Thymus (tissue), 11 donors: ENCODE results near the gene SLC17A7. TPM values are rescaled to one million over a fixed set of nuclear protein-coding genes. Genes with fewer than 3 reads are reported as not detected.
"Not testable (repeated sequence)": the region's sequence is repeated elsewhere in the genome, so short reads cannot be mapped to it uniquely, and the experiment has no call there.

Source experiments
- DNase-seq, 9 donors: peaks; one replicate each; pipeline ENCODE4 v3.0.0-alpha.2; 2013; ENCODE audit warnings: low spot score in 9 of 9, low read depth in 6 of 9, missing footprints in 1 of 9
- H3K27ac ChIP-seq, 2 donors: one replicate each; pipeline ENCODE4 v1.5.1; 2013; ENCODE audit warnings: control low read depth in 1 of 2, low read depth in 1 of 2, low read length in 1 of 2, mild to moderate bottlenecking in 1 of 2, moderate library complexity in 1 of 2
- H3K27me3 ChIP-seq, 2 donors: one replicate each; pipeline ENCODE4 v1.5.1; 2013; ENCODE audit warnings: low read length in 1 of 2; ENCODE audit not compliant: control insufficient read depth in 2 of 2, insufficient read depth in 1 of 2
- H3K36me3 ChIP-seq, 2 donors: one replicate each; pipeline ENCODE4 v1.5.1; 2013; ENCODE audit warnings: low read length in 1 of 2, mild to moderate bottlenecking in 1 of 2, moderate library complexity in 1 of 2; ENCODE audit not compliant: control insufficient read depth in 2 of 2, insufficient read depth in 2 of 2
- H3K4me1 ChIP-seq, 2 donors: one replicate each; pipeline ENCODE4 v1.5.1; 2013; ENCODE audit warnings: low read length in 2 of 2; ENCODE audit not compliant: control insufficient read depth in 2 of 2, insufficient read depth in 2 of 2
- H3K4me3 ChIP-seq, 2 donors: one replicate each; pipeline ENCODE4 v1.5.1; 2013; ENCODE audit warnings: low read length in 2 of 2, control low read depth in 1 of 2, mild to moderate bottlenecking in 1 of 2
- H3K9me3 ChIP-seq, 2 donors: one replicate each; pipeline ENCODE4 v1.5.1; 2013; ENCODE audit warnings: low read length in 1 of 2, mild to moderate bottlenecking in 1 of 2; ENCODE audit not compliant: control insufficient read depth in 2 of 2, insufficient read depth in 1 of 2
- WGBS: extraction: QIAGEN DNeasy Blood & Tissue Kit; methylation state at CpG from one replicate; pipeline ENCODE4 v1.1.7; 2013; 5-methylcytosine and 5-hydroxymethylcytosine counted together
- polyA plus RNA-seq: library from polyadenylated mRNA; stranded (reverse); fragments of 200-250 nt; gene quantifications from one replicate; pipeline ENCODE4 v1.2.3, GENCODE V29; 2013
- total RNA-seq: library from RNA; stranded (reverse); fragments of 120-200 nt; gene quantifications from one replicate; pipeline ENCODE4 v1.2.4, GENCODE V29; 2013
- donor health status: healthy.

The SLC17A7 gene
- total and polyA plus RNA-seq, 2 donors = under 0.01 to 0.57 TPM

- DNase-seq = no peak
- Histone ChIP-seq H3K4me3 (no peak overlapping the region), H3K27ac (no peak overlapping the region), H3K27me3 (no peaks in the 10 kb centered on the region), H3K4me1 (peaks cover 0 to 4% of the 10 kb centered on the region in 2 donors), H3K9me3 (no peaks in the 10 kb centered on the region), H3K36me3 (peaks cover 40 to 58% of the 10 kb centered on the region in 2 donors)
- 97% methylated on average over 37 of the region's 37 CpGs for WGBS
These were observed 20.3 kb upstream of the SLC17A7 start for GRCh38 chr19:49461656-49462055.

- WGBS = 0% methylated on average over 1 of the region's 1 CpG
- H3K27ac ChIP-seq, H3K27me3 ChIP-seq, DNase-seq, H3K4me1 ChIP-seq, H3K4me3 ChIP-seq, H3K9me3 ChIP-seq: not testable (repeated sequence)
- H3K36me3 ChIP-seq = peaks cover 40 to 54% of the 10 kb centered on the region in 2 donors
These were observed 19.8 kb upstream of the SLC17A7 start for GRCh38 chr19:49461130-49461529.

- Histone ChIP-seq H3K9me3 (no peaks in the 10 kb centered on the region), H3K27me3 (no peaks in the 10 kb centered on the region), H3K4me3 (no peak overlapping the region), H3K4me1 (peaks cover 1 to 6% of the 10 kb centered on the region in 2 donors), H3K27ac (no peak overlapping the region), H3K36me3 (peaks cover 31 to 38% of the 10 kb centered on the region in 2 donors)
- 99% methylated on average over 12 of the region's 12 CpGs for WGBS
- DNase-seq = no peak
These were observed 18.1 kb upstream of the SLC17A7 start for GRCh38 chr19:49459388-49459787.

GRCh38 chr19:49458567-49458903 lies 17.2 kb upstream of the SLC17A7 start:
- no peaks in the 10 kb centered on the region for H3K27me3 ChIP-seq
- no peak overlapping the region for H3K27ac ChIP-seq
- no peak for DNase-seq
- peaks cover 26 to 30% of the 10 kb centered on the region in 2 donors for H3K36me3 ChIP-seq
- H3K4me3 ChIP-seq = no peak overlapping the region
- H3K4me1 ChIP-seq = peaks cover 7 to 14% of the 10 kb centered on the region in 2 donors
- peaks cover 0 to 3% of the 10 kb centered on the region in 2 donors for H3K9me3 ChIP-seq
- WGBS = 93% methylated on average over 5 of the region's 5 CpGs

GRCh38 chr19:49456326-49456725 lies 15.0 kb upstream of the SLC17A7 start:
- peaks cover 0 to 12% of the 10 kb centered on the region in 2 donors for H3K9me3 ChIP-seq
- H3K36me3 ChIP-seq = peaks cover 21 to 23% of the 10 kb centered on the region in 2 donors
- WGBS = 95% methylated on average over 5 of the region's 5 CpGs
- DNase-seq = no peak
- H3K27ac ChIP-seq = no peak overlapping the region
- H3K4me3 ChIP-seq = no peak overlapping the region
- H3K27me3 ChIP-seq = no peaks in the 10 kb centered on the region
- peaks cover 10 to 27% of the 10 kb centered on the region in 2 donors for H3K4me1 ChIP-seq

GRCh38 chr19:49455773-49456172 lies 14.4 kb upstream of the SLC17A7 start:
- WGBS = 98% methylated on average over 5 of the region's 5 CpGs
- Histone ChIP-seq H3K4me1 (peaks cover 11 to 32% of the 10 kb centered on the region in 2 donors), H3K9me3 (peaks cover 0 to 12% of the 10 kb centered on the region in 2 donors), H3K4me3 (no peak overlapping the region), H3K27me3 (no peaks in the 10 kb centered on the region), H3K27ac (no peak overlapping the region), H3K36me3 (peaks cover 19 to 23% of the 10 kb centered on the region in 2 donors)
- DNase-seq = no peak

GRCh38 chr19:49453757-49454240 lies 12.5 kb upstream of the SLC17A7 start:
- Histone ChIP-seq H3K4me3 (peak overlapping the region; percentile 70 to 80), H3K9me3 (peaks cover 0 to 12% of the 10 kb centered on the region in 2 donors), H3K27ac (peak overlapping the region; percentile 94 to 98), H3K27me3 (no peaks in the 10 kb centered on the region), H3K4me1 (peaks cover 16 to 37% of the 10 kb centered on the region in 2 donors), H3K36me3 (peaks cover 16 to 34% of the 10 kb centered on the region in 2 donors)
- 39% methylated on average over 10 of the region's 10 CpGs for WGBS
- DNase-seq = no peak

- Histone ChIP-seq H3K36me3 (peaks cover 16 to 36% of the 10 kb centered on the region in 2 donors), H3K9me3 (peaks cover 0 to 12% of the 10 kb centered on the region in 2 donors), H3K27me3 (no peaks in the 10 kb centered on the region), H3K4me3 (peak within 1 kb of the TSS; percentile 80 to 89), H3K27ac (peak within 1 kb of the TSS; percentile 98 to 99), H3K4me1 (peaks cover 16 to 42% of the 10 kb centered on the region in 2 donors)
- under 1% methylated on average over 66 of the region's 66 CpGs for WGBS
- peak; percentile 90 to 98 (median 96) for DNase-seq
These were observed 11.9 kb upstream of the SLC17A7 start, which contains the start of gene ALDH16A1 for GRCh38 chr19:49453013-49453756. Gene ALDH16A1, plus strand, starts transcription at chr19:49453225. Its CDS starts 107 bp downstream, at chr19:49453332.

GRCh38 chr19:49451430-49452181 lies 10.3 kb upstream of the SLC17A7 start, which contains the start of gene PIH1D1:
Gene PIH1D1, minus strand, starts transcription at chr19:49451814. Its CDS starts 240 bp downstream, at chr19:49451574.
- peaks cover 0 to 12% of the 10 kb centered on the region in 2 donors for H3K9me3 ChIP-seq
- H3K4me3 ChIP-seq = peak within 1 kb of the TSS; percentile 89 to 95
- peaks cover 16 to 48% of the 10 kb centered on the region in 2 donors for H3K4me1 ChIP-seq
- H3K36me3 ChIP-seq = peaks cover 32 to 46% of the 10 kb centered on the region in 2 donors
- no peaks in the 10 kb centered on the region for H3K27me3 ChIP-seq
- WGBS = 1% methylated on average over 42 of the region's 42 CpGs
- DNase-seq = peak; percentile 95 to 100 (median 98)
- peak within 1 kb of the TSS; percentile 98 to 99 for H3K27ac ChIP-seq
